ENCODE data around the gene TMEM167B.

TMEM167B gene

DNA sequence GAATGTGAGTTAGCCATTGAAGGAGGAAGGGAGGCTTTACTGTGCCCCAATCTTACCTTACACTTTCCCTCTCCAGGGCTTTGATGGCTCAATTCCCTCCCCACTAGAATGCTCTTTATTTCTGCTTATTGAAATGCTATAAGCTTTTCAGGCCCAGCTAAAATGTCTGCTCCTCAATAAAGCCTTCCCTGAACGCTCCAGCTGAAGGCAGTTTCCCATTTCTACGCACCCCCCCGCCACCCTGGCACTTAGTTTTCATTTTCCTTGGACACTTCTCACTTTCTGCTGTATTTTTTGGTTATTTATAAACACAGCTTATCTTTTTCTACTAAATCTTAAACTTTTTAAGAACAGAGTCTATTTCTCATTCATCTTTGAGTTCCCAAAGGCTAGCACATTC lies 7.1 kb upstream of the TMEM167B start:
- no peak for DNase-seq (ENCODE audit: low spot score)

DNA sequence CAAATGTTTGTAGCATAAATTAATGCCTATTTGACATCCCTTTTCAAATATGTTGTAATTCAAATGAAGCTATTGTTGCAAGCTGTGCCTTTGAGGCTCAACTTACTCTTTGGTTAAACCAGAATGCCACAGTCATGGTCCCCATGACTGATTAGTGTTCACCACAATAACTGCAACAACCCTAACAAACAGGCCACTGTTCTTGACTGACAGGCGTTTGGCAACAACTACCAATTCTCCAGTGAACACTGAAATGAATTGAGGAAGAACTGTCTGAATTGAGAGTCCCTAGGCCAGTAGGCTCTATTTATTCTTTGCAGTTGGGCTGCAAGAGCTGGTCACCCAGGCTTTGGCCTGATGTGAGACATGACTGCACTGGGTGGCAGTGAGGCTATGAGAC lies 6.6 kb upstream of the TMEM167B start:
- no peak for DNase-seq (ENCODE audit: low spot score)

DNA sequence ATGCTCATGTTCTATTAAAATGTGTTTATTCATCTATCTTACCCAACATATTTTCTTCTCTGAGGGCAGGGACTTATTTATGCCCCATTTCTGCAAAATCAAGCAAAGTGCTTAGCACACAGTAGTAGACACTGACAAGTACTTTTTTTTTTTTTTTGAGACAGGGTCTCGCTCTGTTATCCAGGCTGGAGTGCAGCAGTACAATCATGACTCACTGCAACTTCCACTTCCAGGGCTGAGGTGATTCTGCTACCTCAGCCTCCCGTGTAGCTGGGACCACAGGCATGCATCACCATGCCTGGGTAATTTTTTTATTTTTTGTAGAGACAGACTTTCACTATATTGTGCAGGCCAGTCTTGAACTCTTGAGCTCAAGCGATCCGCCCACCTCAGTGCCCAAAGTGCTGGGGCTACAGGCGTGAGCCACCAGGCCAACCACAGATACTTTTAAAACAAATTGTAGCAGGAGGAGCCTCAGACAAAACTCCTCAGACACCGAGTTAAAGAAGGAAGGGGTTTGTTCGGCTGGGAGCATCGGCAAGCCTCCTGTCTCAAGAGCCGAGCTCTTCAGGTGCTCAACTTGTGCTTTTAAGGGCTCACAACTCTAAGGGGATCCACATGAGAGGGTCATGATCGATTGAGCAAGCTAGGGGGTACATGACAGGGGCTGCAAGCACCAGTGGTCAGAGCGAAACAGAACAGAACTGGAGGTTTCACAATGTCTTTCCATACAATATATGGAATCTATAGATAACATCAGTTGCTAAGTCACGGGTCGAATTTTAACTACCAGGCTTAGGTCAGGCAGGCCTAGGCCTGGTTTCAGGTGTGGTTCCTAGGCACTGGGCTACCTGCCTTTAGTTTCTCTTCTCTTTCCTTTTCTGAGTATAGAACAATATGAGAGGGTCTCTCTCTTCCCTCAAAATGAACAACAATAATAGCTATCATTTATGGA lies 5.7 kb upstream of the TMEM167B start:
- DNase-seq (ENCODE audit: low spot score), result no peak

DNA sequence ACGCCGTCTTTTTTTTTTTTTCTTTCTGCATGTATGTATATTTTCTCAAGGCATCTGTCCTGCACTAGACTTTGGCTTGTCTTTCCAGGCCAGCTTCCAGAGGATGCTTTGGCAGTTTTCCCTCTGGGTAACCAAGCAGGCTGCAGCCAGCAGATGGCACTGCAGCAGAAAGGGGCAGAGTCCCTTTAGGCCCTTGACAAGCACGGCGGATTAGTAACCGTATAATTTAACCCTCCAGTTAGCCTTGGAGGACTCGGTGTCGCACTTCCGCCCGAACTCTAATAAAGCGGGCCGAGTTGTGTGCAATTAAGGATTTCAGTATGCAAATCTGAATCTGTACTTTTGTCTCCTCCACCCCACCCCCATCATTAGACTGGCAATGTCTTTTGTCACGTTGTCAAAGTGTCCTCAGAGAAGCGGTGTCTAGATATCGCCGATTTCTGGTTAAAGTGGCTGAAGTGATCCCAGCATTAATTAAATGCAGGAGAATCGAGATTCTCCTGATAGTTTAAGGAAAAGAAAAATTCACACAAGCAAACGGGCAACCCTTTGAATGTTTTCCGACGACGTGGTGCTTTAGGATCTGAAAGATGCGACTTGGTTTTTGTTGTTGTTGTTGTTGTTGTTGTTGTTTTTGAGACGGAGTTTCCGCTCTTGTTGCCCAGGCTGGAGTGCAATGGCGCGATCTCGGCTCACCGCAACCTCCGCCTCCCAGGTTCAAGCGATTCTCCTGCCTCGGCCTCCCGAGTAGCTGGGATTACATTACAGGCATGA lies 1.1 kb upstream of the TMEM167B start:
- DNase-seq (ENCODE audit: low spot score), result peak; percentile 69

GRCh38 chr1:109091078-109091838 lies 694 bp downstream of the TMEM167B start:
- DNase-seq (ENCODE audit: low spot score), result no peak

- DNase-seq (ENCODE audit: low spot score), result peak; percentile 14
Measured at GRCh38 chr1:109091839-109092193, 1.3 kb downstream of the TMEM167B start.

DNA sequence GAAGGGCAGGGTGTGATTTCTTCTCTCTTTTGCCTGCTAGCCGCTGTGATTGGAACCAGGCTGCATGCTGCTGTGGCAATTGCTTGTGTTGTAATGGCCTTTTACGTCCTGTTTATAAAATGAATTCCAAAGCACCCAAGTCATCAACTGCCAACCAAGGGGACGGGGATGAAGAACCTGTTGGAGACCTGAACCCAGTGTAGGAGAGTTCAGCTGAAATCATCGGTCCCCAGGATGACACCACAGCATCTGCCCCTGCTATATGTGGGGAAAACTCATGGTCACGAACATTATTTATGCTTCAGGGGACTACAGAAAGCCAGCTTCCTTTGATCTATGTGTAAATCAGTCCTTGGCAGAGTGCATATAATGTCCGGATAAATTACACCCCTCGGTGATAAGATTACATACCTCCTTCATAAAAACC lies 3.8 kb downstream of the TMEM167B start:
- DNase-seq (ENCODE audit: low spot score), result no peak

- no peak for DNase-seq (ENCODE audit: low spot score)
Measured at GRCh38 chr1:109094871-109095270, 4.3 kb downstream of the TMEM167B start.

GRCh38 chr1:109095631-109096030 lies 5.1 kb downstream of the TMEM167B start:
- DNase-seq (ENCODE audit: low spot score), result no peak

- DNase-seq (ENCODE audit: low spot score), result no peak
Measured at GRCh38 chr1:109096120-109096519, 5.6 kb downstream of the TMEM167B start.

GRCh38 chr1:109099938-109100773 lies 9.6 kb downstream of the TMEM167B start:
- DNase-seq (ENCODE audit: low spot score), result peak; percentile 95

DNA sequence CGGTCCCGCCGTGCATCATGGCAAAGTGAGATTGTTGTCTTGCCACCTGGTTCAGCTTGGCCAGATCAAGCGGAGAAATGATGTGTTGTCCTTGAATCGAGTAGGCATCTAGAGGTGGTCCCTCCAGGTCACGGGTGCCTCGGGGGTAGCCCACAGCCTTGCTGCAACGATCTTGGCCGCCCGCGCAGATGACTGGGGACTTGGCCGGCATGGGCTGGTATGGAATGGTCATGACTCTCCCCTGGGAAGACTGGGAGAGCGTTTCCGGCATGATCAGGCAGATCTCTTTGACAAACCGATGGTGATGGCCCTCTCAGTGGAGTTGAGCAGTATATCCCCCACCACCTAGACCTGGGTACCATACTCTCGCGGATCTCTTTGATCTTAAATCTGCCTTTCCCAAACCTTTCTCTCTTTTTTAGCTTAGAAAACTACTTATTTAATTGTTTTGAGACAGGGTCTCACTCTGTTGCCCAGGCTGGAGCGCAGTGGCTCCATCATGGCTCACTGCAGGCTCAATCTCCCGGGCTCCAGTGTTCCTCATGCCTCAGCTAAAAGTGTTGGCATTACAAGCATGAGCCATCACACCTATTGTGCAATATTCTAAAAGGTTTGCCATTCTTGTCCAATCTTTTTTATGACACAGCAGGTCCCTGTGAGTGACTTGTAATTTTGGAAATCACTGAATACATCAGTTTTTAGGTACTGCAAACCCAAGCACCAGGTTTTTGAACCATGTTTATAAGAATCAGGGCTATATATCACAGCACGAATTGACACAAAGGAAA lies 14.0 kb downstream of the TMEM167B start:
- DNase-seq (ENCODE audit: low spot score), result no peak

GRCh38 chr1:109105881-109106280 lies 15.3 kb downstream of the TMEM167B start:
- DNase-seq (ENCODE audit: low spot score), result no peak

DNA sequence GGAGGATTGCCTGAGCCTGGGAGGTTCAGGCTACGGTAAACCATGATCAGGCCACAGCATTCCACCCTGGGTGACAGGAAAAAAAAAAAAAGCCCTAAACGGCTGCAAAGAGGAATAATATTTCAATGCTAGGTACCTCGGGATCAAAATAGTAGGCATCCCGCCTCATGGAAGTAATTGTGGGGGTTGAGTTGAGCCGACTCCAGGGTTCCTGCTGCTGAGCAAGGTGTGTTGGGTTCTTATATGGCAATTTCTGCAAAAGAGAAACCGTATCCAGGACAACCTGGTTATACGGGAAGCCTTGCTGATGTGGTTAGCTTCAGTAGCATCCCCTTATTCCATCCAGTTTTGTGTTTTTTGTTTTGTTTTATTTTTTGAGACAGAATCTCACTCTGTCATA lies 17.2 kb downstream of the TMEM167B start:
- DNase-seq (ENCODE audit: low spot score), result no peak

GRCh38 chr1:109109906-109110305 lies 19.3 kb downstream of the TMEM167B start:
- DNase-seq (ENCODE audit: low spot score), result no peak

DNA sequence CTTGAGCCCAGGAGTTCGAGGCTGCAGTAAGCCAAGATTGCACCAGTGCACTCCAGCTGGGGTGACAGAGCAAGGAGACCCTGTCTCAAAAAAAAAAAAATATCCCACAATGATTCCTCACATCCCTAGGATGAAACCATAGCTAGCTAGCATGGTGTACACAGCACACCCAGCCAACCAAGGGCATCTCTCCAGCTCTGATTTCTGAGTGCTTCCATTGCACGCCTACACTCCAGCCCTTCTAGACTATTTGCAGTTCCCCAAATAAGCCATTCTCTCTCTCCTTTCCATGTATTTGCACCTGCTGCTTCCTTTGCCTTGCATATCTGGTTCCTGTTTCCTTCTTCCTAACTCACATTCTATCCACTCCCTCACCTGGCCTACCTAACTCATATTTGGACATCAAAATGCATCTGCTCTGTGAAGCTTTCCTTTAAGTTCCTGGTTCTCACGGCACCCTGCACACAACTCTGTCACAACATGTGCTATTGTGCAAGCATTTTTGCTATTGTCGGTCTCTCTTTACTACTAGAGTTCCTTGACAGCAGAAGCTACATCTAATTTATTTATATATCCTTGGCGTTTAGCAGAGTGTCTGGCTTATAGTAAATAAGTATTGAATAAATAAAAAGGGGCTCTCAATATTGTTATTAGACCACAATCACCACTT lies 21.0 kb downstream of the TMEM167B start:
- no peak for DNase-seq (ENCODE audit: low spot score)

DNA sequence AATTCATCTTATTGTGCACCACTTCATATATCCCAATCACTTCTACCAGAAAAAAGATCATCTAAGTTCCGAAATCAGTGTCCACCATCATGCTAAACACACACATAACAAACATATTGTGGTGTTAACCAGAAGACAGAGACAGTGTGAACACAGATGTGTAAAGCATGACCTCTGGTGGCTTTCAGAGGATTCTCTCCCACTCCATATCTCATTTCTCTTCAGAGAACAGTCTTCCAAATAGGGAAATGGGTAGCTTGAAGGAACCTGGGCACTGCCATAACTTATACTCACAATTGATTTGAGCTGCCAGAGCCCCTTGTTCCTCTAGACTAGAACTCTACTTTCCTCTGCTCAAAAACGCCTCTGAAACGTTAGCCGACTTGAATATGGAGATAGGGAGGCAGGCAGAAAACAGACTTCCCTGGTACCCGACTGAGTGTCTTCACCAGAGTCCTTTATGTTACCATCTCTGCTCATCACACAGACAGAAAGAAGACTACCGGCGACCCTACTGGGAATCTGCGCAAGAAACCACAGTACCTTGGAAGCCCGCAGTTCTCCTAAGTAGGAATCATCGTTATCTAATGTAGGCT lies 21.6 kb downstream of the TMEM167B start:
- peak; percentile 37 for DNase-seq (ENCODE audit: low spot score)

DNA sequence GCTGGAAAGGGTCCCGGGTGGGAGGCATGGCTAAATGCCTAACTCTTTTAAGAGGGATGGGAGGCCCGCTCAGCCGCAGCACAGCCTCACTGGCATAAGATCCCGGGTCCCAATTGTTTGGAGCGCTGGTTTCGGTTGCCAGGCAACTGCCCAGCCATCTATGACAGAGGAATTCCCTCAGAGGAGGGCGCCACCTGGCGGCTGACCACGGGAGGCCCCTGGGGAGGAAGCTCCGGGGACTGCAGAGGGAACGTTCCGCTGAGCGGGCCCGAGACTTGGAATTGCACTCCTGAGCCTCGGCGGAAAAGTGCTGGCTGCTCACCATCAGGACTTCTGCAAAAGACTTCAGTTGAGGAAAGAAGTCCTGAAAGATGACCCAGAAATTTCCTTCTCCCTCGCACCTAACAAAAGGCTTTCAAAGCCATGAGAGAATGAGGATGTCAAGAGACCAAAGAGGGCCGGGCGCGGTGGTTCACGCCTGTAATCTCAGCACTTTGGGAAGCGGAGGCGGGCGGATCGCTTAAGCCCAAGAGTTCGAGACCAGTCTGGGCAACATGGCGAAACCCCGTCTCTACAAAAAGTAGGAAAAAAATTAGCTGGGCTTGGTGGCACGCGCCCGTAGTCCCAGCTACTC lies 22.2 kb downstream of the TMEM167B start:
- DNase-seq (ENCODE audit: low spot score), result peak; percentile 86
